HEK293 (cell line): ENCODE data around the gene PRMT7.

ENCODE experiments used
- CTCF ChIA-PET: fragments of 350-600 bp; formaldehyde crosslinking; extraction: SDS; loops from one replicate; lab custom pipeline; 2021; ENCODE audit warnings: antibody characterized with exemption; lab: Yijun Ruan, JAX
- POLR2A ChIA-PET: fragments of 300-600 bp; formaldehyde crosslinking; extraction: SDS; loops from one replicate; lab custom pipeline; 2020; ENCODE audit warnings: antibody characterized with exemption, inconsistent platforms; lab: Yijun Ruan, JAX
- H3K27ac ChIP-seq: fragments of 200-500 bp; sonication (Bioruptor generic); 2 replicates; pipeline ENCODE4 v1.5.1; 2014; ENCODE audit warnings: low read depth, low read length, control low read depth, inconsistent platforms; ENCODE audit errors: extremely low read depth
- H3K36me3 ChIP-seq, 2 experiments: fragments of 200-500 bp in 1 of 2; sonication (Bioruptor generic) in 1 of 2; 1 replicate in 1 of 2; 2 replicates in 1 of 2; pipeline ENCODE4 v1.5.1; 2014 to 2017; ENCODE audit warnings: inconsistent platforms in 2 of 2, low read length in 2 of 2; ENCODE audit not compliant: control insufficient read depth in 2 of 2, insufficient read depth in 1 of 2
- H3K4me1 ChIP-seq: fragments of 200-500 bp; sonication (Bioruptor generic); 2 replicates; pipeline ENCODE4 v1.5.1; 2014; ENCODE audit warnings: mild to moderate bottlenecking, low read length, inconsistent platforms; ENCODE audit not compliant: control insufficient read depth, insufficient read depth
- H3K4me3 ChIP-seq: 2 replicates; pipeline ENCODE4 v1.5.1; 2011; ENCODE audit warnings: low read depth, mild to moderate bottlenecking, control low read depth, low read length, moderate library complexity
- H3K9me3 ChIP-seq: fragments of 200-500 bp; sonication (Bioruptor generic); 2 replicates; pipeline ENCODE4 v1.5.1; 2014; ENCODE audit warnings: low read depth, low read length, inconsistent platforms; ENCODE audit not compliant: control insufficient read depth, insufficient read depth
- MEIS1 ChIP-seq: sonication (generic); formaldehyde crosslinking; IDR thresholded peaks from 2 replicates; pipeline ENCODE4 v1.8.1; 2022; ENCODE audit warnings: missing genetic modification reagents, mild to moderate bottlenecking, borderline replicate concordance
- PRDM10 ChIP-seq: fragments of 450-650 bp; formaldehyde crosslinking; IDR thresholded peaks from 2 replicates; pipeline ENCODE4 v1.5.1; 2016; ENCODE audit warnings: missing biosample characterization, missing genetic modification characterization
- TCF7L2 ChIP-seq: IDR thresholded peaks from 2 replicates; pipeline ENCODE4 v1.6.1; 2011; ENCODE audit warnings: low read depth, mild to moderate bottlenecking, inconsistent platforms, low read length, moderate library complexity, borderline replicate concordance
- ZFHX2 ChIP-seq: fragments of 450-650 bp; formaldehyde crosslinking; conservative IDR thresholded peaks from 2 replicates; pipeline ENCODE4 v1.5.1; 2016; ENCODE audit warnings: missing biosample characterization, missing genetic modification characterization
- ZNF23 ChIP-seq: fragments of 450-650 bp; formaldehyde crosslinking; IDR thresholded peaks from 2 replicates; pipeline ENCODE4 v1.5.1; 2016; ENCODE audit warnings: missing biosample characterization, missing genetic modification characterization, borderline replicate concordance
- ZNF248 ChIP-seq: fragments of 450-650 bp; formaldehyde crosslinking; IDR thresholded peaks from 2 replicates; pipeline ENCODE4 v1.5.1; 2017; ENCODE audit warnings: missing biosample characterization, missing genetic modification characterization
- ZNF26 ChIP-seq: fragments of 450-650 bp; formaldehyde crosslinking; IDR thresholded peaks from 2 replicates; pipeline ENCODE4 v1.5.1; 2016; ENCODE audit warnings: missing biosample characterization, missing genetic modification characterization
- ZNF350 ChIP-seq: fragments of 450-650 bp; formaldehyde crosslinking; IDR thresholded peaks from 2 replicates; pipeline ENCODE4 v1.5.0; 2017; ENCODE audit warnings: missing biosample characterization, mild to moderate bottlenecking, missing genetic modification characterization
- ZNF366 ChIP-seq: fragments of 450-650 bp; formaldehyde crosslinking; conservative IDR thresholded peaks from 2 replicates; pipeline ENCODE4 v1.5.1; 2016; ENCODE audit warnings: missing biosample characterization, missing genetic modification characterization
- ZNF433 ChIP-seq: fragments of 450-650 bp; formaldehyde crosslinking; IDR thresholded peaks from 2 replicates; pipeline ENCODE4 v1.5.1; 2016; ENCODE audit warnings: missing biosample characterization, missing genetic modification characterization, low read depth
- ZNF596 ChIP-seq: fragments of 450-650 bp; IDR thresholded peaks from 2 replicates; pipeline ENCODE4 v1.5.0; 2018; ENCODE audit warnings: missing biosample characterization, mild to moderate bottlenecking, missing genetic modification characterization, moderate library complexity

The PRMT7 gene

GRCh38 chr16:68335175-68335574 is 24.4 kb downstream of the PRMT7 start (continued):
- no peak for TF ChIP-seq ZFHX2 (tag by site-specific recombination)

GRCh38 chr16:68338326-68339119 is 27.7 kb downstream of the PRMT7 start:
- TF ChIP-seq PRDM10 (peak; percentile 45), ZNF26 (no peak), ZNF23 (tag by site-specific recombination) (no peak)
- Histone ChIP-seq H3K4me3 (no peak overlapping the region), H3K4me1 (no peaks in the 10 kb centered on the region), H3K36me3 (peaks cover 10 to 85% of the 10 kb centered on the region in 2 experiments; a peak in 2 of 3 replicates), H3K27ac (no peak overlapping the region), H3K9me3 (no peaks in the 10 kb centered on the region)
- ChIA-PET POLR2A (interaction anchor here (1.8 kb wide), 1 partner anchor 28 kb away, joined by 6 read pairs; the partner anchor contains the start of genes PRMT7 and SLC7A6OS), CTCF (interaction anchor here (0.7 to 1.6 kb wide), 4 partner anchors 74 to 269 kb away, joined by 3 to 7 read pairs (median 4); partner anchors contain the start of gene SLC7A6)

GRCh38 chr16:68339214-68339613 is 28.4 kb downstream of the PRMT7 start:
- ChIA-PET CTCF (interaction anchor here (0.6 to 1.4 kb wide), 4 partner anchors 75 to 547 kb away, joined by 3 to 6 read pairs (median 4); partner anchors contain the start of gene SLC7A6), POLR2A (interaction anchor here (1.8 kb wide), 1 partner anchor 28 kb away, joined by 6 read pairs; the partner anchor contains the start of genes PRMT7 and SLC7A6OS)
- H3K36me3 ChIP-seq: peaks cover 15 to 88% of the 10 kb centered on the region in 2 experiments; a peak in 2 of 3 replicates

More at GRCh38 chr16:68339214-68339613, 28.4 kb downstream of the PRMT7 start:
- H3K9me3 ChIP-seq: no peaks in the 10 kb centered on the region
- no peak for TF ChIP-seq ZNF350 (tag by site-specific recombination)
- no peak for TF ChIP-seq ZNF248 (tag by site-specific recombination)
- TF ChIP-seq PRDM10: no peak
- no peak for TF ChIP-seq TCF7L2
- TF ChIP-seq ZNF366 (tag by site-specific recombination): no peak
- TF ChIP-seq ZNF433 (tag by site-specific recombination): no peak
- no peak for TF ChIP-seq MEIS1 (CRISPR knock-in tag)
- no peak for TF ChIP-seq ZNF596 (tag by site-specific recombination)
- H3K4me3 ChIP-seq: no peak overlapping the region
- no peaks in the 10 kb centered on the region for H3K4me1 ChIP-seq
- H3K27ac ChIP-seq: no peak overlapping the region
